Measurements from ENCODE around the gene IGHMBP2.

- no peak for TF ChIP-seq RBM34 (IDR thresholded peaks at IDR 0.05; ENCODE audit: borderline replicate concordance, insufficient read depth, low read length)
- TF ChIP-seq, protein P1, sequence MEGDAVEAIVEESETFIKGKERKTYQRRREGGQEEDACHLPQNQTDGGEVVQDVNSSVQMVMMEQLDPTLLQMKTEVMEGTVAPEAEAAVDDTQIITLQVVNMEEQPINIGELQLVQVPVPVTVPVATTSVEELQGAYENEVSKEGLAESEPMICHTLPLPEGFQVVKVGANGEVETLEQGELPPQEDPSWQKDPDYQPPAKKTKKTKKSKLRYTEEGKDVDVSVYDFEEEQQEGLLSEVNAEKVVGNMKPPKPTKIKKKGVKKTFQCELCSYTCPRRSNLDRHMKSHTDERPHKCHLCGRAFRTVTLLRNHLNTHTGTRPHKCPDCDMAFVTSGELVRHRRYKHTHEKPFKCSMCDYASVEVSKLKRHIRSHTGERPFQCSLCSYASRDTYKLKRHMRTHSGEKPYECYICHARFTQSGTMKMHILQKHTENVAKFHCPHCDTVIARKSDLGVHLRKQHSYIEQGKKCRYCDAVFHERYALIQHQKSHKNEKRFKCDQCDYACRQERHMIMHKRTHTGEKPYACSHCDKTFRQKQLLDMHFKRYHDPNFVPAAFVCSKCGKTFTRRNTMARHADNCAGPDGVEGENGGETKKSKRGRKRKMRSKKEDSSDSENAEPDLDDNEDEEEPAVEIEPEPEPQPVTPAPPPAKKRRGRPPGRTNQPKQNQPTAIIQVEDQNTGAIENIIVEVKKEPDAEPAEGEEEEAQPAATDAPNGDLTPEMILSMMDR (IDR thresholded peaks at IDR 0.05 in 2 of 3, conservative IDR thresholded peaks at IDR 0.05 in 1 of 3; ENCODE audit: insufficient read depth in 2 of 3, low read depth in 1 of 3, low read length in 3 of 3) = no peak
- no peak for TF ChIP-seq CREB1 (IDR thresholded peaks at IDR 0.05)
- TF ChIP-seq CREB1 (CRISPR knock-in tag; IDR thresholded peaks at IDR 0.05) = no peak
- TF ChIP-seq EP300 (IDR thresholded peaks at IDR 0.05; ENCODE audit: low read length) = no peak
- TF ChIP-seq NRF1 (conservative IDR thresholded peaks at IDR 0.05 in 1 of 2, IDR thresholded peaks at IDR 0.05 in 1 of 2) = no peak
Measured at GRCh38 chr11:68930991-68931855, 27.5 kb downstream of the IGHMBP2 start.
